D341Med (cell line): ENCODE data around the gene AMPH.
"Not testable (repeated sequence)": the region's sequence is repeated elsewhere in the genome, so short reads cannot be mapped to it uniquely, and the experiment has no call there.

Source experiments
- DNase-seq: peaks from one replicate; pipeline ENCODE4 v3.0.0; 2012; ENCODE audit warnings: low spot score

AMPH gene

GRCh38 chr7:38628630-38629385, 2.4 kb downstream of the AMPH start:
- no peak for DNase-seq

GRCh38 chr7:38625866-38626265, 5.3 kb downstream of the AMPH start:
- no peak for DNase-seq

- DNase-seq: no peak
Measured at GRCh38 chr7:38615665-38616064, 15.5 kb downstream of the AMPH start.

- no peak for DNase-seq
Measured at GRCh38 chr7:38607466-38607865, 23.7 kb downstream of the AMPH start.

DNA sequence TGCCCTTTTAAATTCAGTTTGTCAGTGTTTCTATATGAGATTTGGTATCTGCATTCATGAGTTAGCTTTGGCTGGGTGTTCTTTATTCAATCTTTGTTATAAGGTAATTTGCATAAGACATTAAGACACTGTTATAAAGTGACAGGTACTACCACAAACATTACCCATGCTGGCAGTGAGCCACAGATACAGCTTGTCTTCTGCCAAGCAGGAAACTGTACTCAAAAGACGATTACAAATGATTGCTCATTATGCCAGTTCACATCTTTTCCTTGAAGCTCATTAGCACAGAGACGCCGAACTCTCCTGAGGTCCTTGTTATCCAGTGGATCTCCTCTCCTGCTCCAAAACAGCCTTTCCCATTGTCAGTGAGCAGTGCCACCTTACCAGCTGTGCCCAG, 30.4 kb downstream of the AMPH start:
- no peak for DNase-seq

- no peak for DNase-seq
Measured at GRCh38 chr7:38594949-38595348, 36.2 kb downstream of the AMPH start.

DNA sequence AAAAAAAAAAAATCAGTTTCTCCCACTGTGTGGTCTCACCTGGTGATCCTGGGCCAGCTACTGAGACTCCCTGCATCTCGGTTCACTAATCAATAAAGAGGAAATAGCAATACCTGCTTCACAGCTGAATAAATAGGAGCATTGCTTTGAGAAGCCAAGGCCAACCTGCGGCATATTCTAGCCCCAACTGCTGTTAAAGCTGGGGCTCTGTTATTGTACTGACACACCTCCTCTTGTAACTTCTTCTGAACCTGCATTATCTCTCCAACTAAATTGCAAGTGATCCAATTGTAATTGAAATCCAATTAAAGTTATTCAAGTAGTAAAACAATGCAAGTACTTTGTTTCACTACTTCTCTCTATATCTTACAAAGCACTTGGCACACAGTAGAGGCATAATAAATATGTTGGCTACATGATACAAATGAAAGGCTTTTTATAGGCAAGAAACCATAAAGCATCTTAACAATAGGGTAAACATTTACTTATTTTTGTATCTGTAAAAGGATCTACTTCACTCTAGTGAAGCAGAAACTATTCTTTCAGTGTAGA, 38.4 kb downstream of the AMPH start:
- DNase-seq: no peak

- no peak for DNase-seq
Measured at GRCh38 chr7:38585572-38586354, 45.4 kb downstream of the AMPH start.

- DNase-seq: no peak
Measured at GRCh38 chr7:38584443-38585210, 46.5 kb downstream of the AMPH start.

- no peak for DNase-seq
Measured at GRCh38 chr7:38580485-38580884, 50.7 kb downstream of the AMPH start.

- no peak for DNase-seq
Measured at GRCh38 chr7:38574086-38574485, 57.1 kb downstream of the AMPH start.

DNA sequence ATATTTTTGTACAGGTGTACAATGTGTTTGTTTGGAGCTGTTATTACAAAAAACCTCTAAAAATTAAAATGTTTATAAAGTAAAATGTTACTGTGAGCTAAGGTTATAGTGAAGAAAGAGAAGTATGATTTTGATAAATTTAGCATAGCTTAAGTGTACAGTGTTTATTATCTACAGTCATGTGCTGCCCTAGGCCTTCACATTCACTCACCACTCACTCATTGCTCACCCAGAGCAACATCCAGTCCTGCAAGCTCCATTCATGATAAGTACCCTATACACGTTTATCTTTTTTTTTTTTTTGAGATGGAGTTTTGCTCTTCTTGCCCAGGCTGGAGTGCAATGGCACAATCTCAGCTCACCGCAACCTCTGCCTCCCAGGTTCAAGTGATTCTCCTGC, 59.6 kb downstream of the AMPH start:
- not testable (repeated sequence) for DNase-seq

- DNase-seq: no peak
Measured at GRCh38 chr7:38568497-38568896, 62.7 kb downstream of the AMPH start.

DNA sequence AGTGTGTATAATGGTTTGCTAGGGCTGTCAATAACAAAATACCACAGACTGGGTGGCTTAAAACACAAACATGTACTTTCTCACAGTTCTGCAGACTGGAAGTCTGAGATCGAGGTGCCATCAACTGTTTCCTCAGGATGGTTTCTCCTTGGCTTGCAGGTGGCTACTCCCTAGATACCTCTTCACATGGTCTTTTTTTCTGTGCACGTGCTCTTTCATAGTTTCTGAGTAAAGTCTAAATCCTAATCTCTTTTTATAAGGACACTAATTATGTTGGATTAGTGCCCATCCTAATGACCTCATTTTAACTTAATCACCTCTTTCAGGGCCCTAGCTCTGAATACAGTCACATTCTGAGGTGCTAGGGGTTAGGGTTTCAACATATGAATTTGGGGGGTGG, 65.9 kb downstream of the AMPH start:
- DNase-seq: no peak

- no peak for DNase-seq
Measured at GRCh38 chr7:38563741-38564140, 67.4 kb downstream of the AMPH start.

GRCh38 chr7:38561166-38561565, 70.0 kb downstream of the AMPH start:
- no peak for DNase-seq

- no peak for DNase-seq
Measured at GRCh38 chr7:38558761-38559345, 72.3 kb downstream of the AMPH start.

DNA sequence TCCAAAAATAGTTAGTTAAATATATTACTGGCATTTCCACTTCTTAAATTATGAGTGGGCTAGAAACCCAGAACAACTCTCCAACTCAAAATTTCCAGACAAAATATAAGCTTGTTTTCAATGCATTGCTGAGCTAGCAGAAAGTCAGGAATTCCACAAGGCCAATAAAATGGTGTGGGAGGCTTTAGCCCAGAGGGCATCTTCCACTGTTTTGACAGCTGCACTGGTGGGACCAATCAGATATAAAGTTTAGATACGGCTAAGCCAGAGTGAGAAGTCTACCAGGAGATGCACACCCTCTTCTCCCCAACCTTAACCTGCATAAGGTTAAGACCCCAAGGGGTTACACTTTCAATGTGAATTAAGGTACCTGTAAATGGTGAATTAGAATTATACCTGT, 76.6 kb downstream of the AMPH start:
- DNase-seq: no peak

GRCh38 chr7:38550836-38551235, 80.3 kb downstream of the AMPH start:
- DNase-seq: no peak

DNA sequence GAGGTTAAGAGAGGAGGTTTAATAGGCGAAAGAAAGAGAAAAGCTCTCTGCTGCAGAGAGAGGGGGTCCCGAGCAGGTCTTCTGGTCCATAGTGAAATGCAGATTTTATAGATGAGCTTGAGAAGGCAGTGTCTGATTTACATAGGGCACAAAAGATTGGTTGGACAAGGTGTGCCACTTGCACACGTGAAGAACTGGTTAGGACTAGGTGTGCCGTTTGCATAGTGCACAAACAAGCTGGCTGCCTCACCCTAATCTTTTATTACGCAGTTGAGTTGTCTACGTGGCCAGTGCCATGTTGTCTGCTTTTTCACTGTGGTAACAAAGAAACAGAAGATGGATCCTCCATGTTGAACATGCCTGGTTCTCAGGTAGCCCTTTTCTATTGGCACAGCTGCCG, 82.6 kb downstream of the AMPH start:
- no peak for DNase-seq

DNA sequence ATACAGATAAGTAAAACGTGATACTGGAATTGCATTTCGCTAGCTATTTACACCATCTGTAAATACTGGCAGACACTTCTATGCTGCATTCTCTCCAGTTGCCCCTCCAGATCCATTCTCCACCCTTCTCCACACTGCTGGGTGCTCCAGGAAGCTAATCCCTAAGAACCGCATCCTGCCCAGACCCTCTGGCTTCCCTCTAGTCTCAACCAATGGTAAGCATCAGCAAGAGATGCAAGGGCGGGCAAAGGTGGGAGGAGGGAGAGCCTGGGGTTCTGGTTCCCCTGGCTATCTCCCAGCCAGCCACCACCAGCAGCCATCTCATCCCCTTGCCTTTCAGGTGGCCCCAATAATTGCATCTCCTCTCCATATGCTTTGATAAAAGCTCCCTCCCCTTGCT, 84.4 kb downstream of the AMPH start:
- no peak for DNase-seq

DNA sequence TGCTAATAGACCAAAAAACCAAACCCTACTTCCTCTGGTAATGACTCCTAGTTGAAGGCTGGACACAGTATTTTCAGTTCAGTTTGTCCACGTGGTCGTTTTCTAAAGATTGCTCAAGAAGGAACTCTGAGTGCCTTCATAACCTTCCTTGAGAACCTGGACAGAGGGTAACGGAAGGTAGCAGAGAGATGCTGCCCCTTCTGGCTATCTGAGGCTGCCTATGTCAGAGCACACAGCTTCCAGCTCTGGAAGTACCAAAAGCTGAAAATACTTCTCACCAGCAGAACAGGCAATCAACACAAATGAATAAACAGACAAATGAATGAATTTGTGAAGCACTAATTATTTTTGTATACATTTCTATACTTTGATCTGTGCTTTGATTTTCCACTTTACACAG, 85.2 kb downstream of the AMPH start:
- DNase-seq: no peak
